IMR-90 (cell line): ENCODE measurements around the gene ARMCX5. TPM values are rescaled to one million over a fixed set of nuclear protein-coding genes. Genes with fewer than 3 reads are reported as not detected.

Experiments used
- ATAC-seq: fragments of 200-7000 bp; cut with Tn5 transposase; 2 replicates; pipeline ENCODE4 v1.9.1; 2020; ENCODE audit warnings: low read depth, mild to moderate bottlenecking, moderate library complexity
- BruUV-seq: library from RNA; stranded (reverse); fragments of 400-500 nt; replicated peaks from 2 replicates; lab custom pipeline; 2021; lab: Mats Ljungman, UMichigan
- CTCF ChIA-PET: fragments of 300-600 bp; formaldehyde crosslinking; extraction: SDS; loops from one replicate; lab custom pipeline; 2021; ENCODE audit warnings: antibody characterized with exemption; lab: Yijun Ruan, JAX
- POLR2A ChIA-PET: fragments of 300-600 bp; sonication (Branson Sonifier 250); formaldehyde crosslinking; loops from one replicate; lab custom pipeline; 2022; ENCODE audit warnings: antibody characterized with exemption; ENCODE audit not compliant: unreplicated experiment; lab: Charles Lee
- DNase-seq: peaks from one replicate; pipeline ENCODE4 v3.0.0; 2013
- H2AFZ ChIP-seq: replicated peaks from 2 replicates; pipeline ENCODE3; 2013; ENCODE audit warnings: low read length, mild to moderate bottlenecking; ENCODE audit not compliant: poor library complexity
- H2AK5ac ChIP-seq: 2 replicates; pipeline ENCODE4 v1.6.1; 2013; ENCODE audit warnings: low read depth, low read length, inconsistent platforms
- H2AK9ac ChIP-seq: replicated peaks from 2 replicates; pipeline ENCODE3; 2013; ENCODE audit warnings: mild to moderate bottlenecking, low read depth, low read length, moderate library complexity; ENCODE audit not compliant: poor library complexity
- H2BK120ac ChIP-seq: 2 replicates; pipeline ENCODE4 v1.6.1; 2013; ENCODE audit warnings: low read depth, low read length, inconsistent platforms
- H2BK15ac ChIP-seq: 3 replicates; pipeline ENCODE4 v1.6.1; 2013; ENCODE audit warnings: low read depth, low read length, inconsistent platforms
- H2BK20ac ChIP-seq: 2 replicates; pipeline ENCODE4 v1.6.1; 2013; ENCODE audit warnings: low read depth, mild to moderate bottlenecking, inconsistent platforms, low read length, moderate library complexity
- H2BK5ac ChIP-seq: 2 replicates; pipeline ENCODE4 v1.6.1; 2013; ENCODE audit warnings: mild to moderate bottlenecking, low read depth, low read length, inconsistent platforms; ENCODE audit not compliant: poor library complexity, severe bottlenecking
- H3K14ac ChIP-seq: replicated peaks from 2 replicates; pipeline ENCODE4 v1.6.1; 2013; ENCODE audit warnings: low read depth, low read length, inconsistent platforms
- H3K18ac ChIP-seq: 2 replicates; pipeline ENCODE4 v1.6.1; 2013; ENCODE audit warnings: low read depth, low read length, control low read depth
- H3K23ac ChIP-seq: 2 replicates; pipeline ENCODE4 v1.6.1; 2013; ENCODE audit warnings: low read depth, low read length, inconsistent platforms
- H3K27ac ChIP-seq: 2 replicates; pipeline ENCODE4 v1.5.1; 2013; ENCODE audit warnings: mild to moderate bottlenecking, control low read depth, low read length; ENCODE audit not compliant: insufficient read depth
- H3K27me3 ChIP-seq: 2 replicates; pipeline ENCODE4 v1.6.1; 2013; ENCODE audit warnings: low read length; ENCODE audit not compliant: control insufficient read depth, insufficient read depth
- H3K36me3 ChIP-seq: 2 replicates; pipeline ENCODE4 v1.6.1; 2013; ENCODE audit warnings: low read length, mixed read lengths; ENCODE audit not compliant: control insufficient read depth, insufficient read depth
- H3K4ac ChIP-seq: 2 replicates; pipeline ENCODE4 v1.6.1; 2013; ENCODE audit warnings: low read depth, low read length, inconsistent platforms
- H3K4me1 ChIP-seq: 2 replicates; pipeline ENCODE4 v1.6.1; 2013; ENCODE audit warnings: low read length, mixed read lengths; ENCODE audit not compliant: control insufficient read depth, insufficient read depth
- H3K4me2 ChIP-seq: 2 replicates; pipeline ENCODE4 v1.6.1; 2013; ENCODE audit warnings: low read depth, mild to moderate bottlenecking, control low read depth, low read length, moderate library complexity
- H3K4me3 ChIP-seq: 2 replicates; pipeline ENCODE4 v1.5.1; 2013; ENCODE audit warnings: low read depth, mild to moderate bottlenecking, control low read depth, low read length, moderate library complexity; ENCODE audit not compliant: insufficient read depth
- H3K56ac ChIP-seq: 2 replicates; pipeline ENCODE4 v1.6.1; 2013; ENCODE audit warnings: low read length, inconsistent platforms; ENCODE audit not compliant: insufficient read depth; ENCODE audit errors: extremely low read depth
- H3K79me1 ChIP-seq, 2 experiments: 2 replicates each; pipeline ENCODE4 v1.6.1; 2013; ENCODE audit warnings: low read length in 2 of 2, inconsistent platforms in 1 of 2, low read depth in 1 of 2
- H3K9ac ChIP-seq: 2 replicates; pipeline ENCODE4 v1.6.1; 2013; ENCODE audit warnings: low read depth, low read length, control low read depth
- H3K9me1 ChIP-seq: 2 replicates; pipeline ENCODE4 v1.6.1; 2013; ENCODE audit warnings: low read length, inconsistent platforms; ENCODE audit not compliant: insufficient read depth
- H3K9me3 ChIP-seq: 2 replicates; pipeline ENCODE4 v1.6.1; 2013; ENCODE audit warnings: low read length; ENCODE audit not compliant: control insufficient read depth, insufficient read depth
- H4K20me1 ChIP-seq: 2 replicates; pipeline ENCODE4 v1.6.1; 2013; ENCODE audit warnings: low read length, inconsistent platforms; ENCODE audit not compliant: insufficient read depth
- H4K5ac ChIP-seq: 2 replicates; pipeline ENCODE4 v1.6.1; 2013; ENCODE audit warnings: mild to moderate bottlenecking, low read depth, low read length, control low read depth
- H4K8ac ChIP-seq, 2 experiments: 2 replicates each; pipeline ENCODE4 v1.6.1; 2013; ENCODE audit warnings: low read depth in 2 of 2, low read length in 2 of 2, control low read depth in 1 of 2, inconsistent platforms in 1 of 2
- H4K91ac ChIP-seq: 2 replicates; pipeline ENCODE4 v1.6.1; 2013; ENCODE audit warnings: low read depth, low read length, inconsistent platforms; ENCODE audit not compliant: insufficient read depth
- ELK1 ChIP-seq: fragments of 150-350 bp; IDR thresholded peaks from 2 replicates; pipeline ENCODE4 v1.6.1; 2016; ENCODE audit warnings: low read depth, mild to moderate bottlenecking, low read length, moderate library complexity, borderline replicate concordance
- MXI1 ChIP-seq: IDR thresholded peaks from 2 replicates; pipeline ENCODE4 v1.6.1; 2012; ENCODE audit warnings: low read depth, mild to moderate bottlenecking, low read length, moderate library complexity, borderline replicate concordance
- NFE2L2 ChIP-seq: fragments of 150-350 bp; IDR thresholded peaks from 2 replicates; pipeline ENCODE4 v1.6.1; 2016; ENCODE audit warnings: low read depth, mild to moderate bottlenecking, low read length
- POLR2A ChIP-seq: IDR thresholded peaks from 2 replicates; pipeline ENCODE4 v1.6.1; 2012; ENCODE audit warnings: mild to moderate bottlenecking, low read depth, low read length
- WGBS, 2 experiments: methylation state at CpG; one replicate each; pipeline versions ENCODE4 v1.1.5 to v1.1.7; 2013; ENCODE audit warnings: missing lambda C conversion rate in 2 of 2; ENCODE audit not compliant: insufficient read length in 1 of 2; ENCODE audit errors: extremely low coverage in 2 of 2; 5-methylcytosine and 5-hydroxymethylcytosine counted together
- dilution Hi-C: fragments of 300-500 bp; cut with HindIII; formaldehyde crosslinking; loops from one replicate; pipeline ENCODE4 v1.14.3; 2018; ENCODE audit warnings: low sequenced_read_pairs; ENCODE audit not compliant: unreplicated experiment
- in situ Hi-C: fragments of 300-500 bp; cut with MboI; formaldehyde crosslinking; loops from 3 replicates; pipeline ENCODE4 v1.14.3; 2019; ENCODE audit warnings: low sequenced_read_pairs, inconsistent platforms, mixed read lengths
- intact Hi-C: fragments of 100-400 bp; cut with micrococcal nuclease; formaldehyde crosslinking; loops from 2 replicates; pipeline ENCODE4 v1.10.0; 2022
- polyA plus RNA-seq, 3 experiments: library from polyadenylated mRNA; depleted of rRNA; stranded (reverse); fragments of >200 nt; gene quantifications; 2 replicates each; pipeline ENCODE4 v1.2.3, GENCODE V29; 2012; ENCODE audit warnings: low replicate concordance in 1 of 3
- total RNA-seq: library from RNA; depleted of rRNA; stranded (reverse); fragments of >200 nt; gene quantifications from 2 replicates; pipeline ENCODE4 v1.2.3, GENCODE V29; 2012

Gene ARMCX5
- total and polyA plus RNA-seq, 2 of the 4 experiments (the other 2 are of a cell fraction), result 12.2 to 24.9 TPM

DNA sequence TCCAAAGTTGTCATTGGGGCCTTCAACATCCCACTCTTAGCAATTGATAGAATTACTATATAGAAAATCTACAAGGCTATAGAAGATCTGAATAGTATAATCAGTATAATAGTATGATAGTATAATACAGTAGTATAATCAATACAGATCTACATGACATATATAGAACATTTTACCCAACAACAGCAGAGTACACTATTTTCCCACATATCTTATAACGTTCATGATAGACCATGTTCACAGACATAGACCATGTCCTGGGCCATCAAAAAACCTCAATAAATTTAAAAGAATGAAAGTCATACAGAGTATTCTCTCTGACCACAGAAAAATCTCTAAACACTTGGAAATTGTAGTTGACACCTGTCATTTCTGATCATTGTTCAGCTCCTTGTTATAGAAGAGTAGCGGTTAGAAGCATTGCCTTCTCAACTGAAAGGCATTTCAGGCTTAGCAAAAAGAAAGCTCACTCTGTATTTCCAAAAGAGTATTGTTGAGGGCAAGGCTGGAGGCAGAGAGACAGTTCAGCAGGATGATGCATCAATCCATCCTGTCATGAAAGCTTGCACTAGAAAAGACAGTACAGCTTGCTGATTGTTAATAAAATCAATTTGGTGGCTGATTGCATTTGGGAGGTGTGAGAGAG is 38.8 kb upstream of the ARMCX5 start:
- Histone ChIP-seq H4K91ac (no peak overlapping the region), H4K5ac (no peak overlapping the region), H3K9ac (no peak overlapping the region), H2BK120ac (no peak overlapping the region), H3K79me1 (no peaks in the 10 kb centered on the region), H3K27me3 (peaks cover 8% of the 10 kb centered on the region), H3K4ac (no peak overlapping the region), H2AK5ac (no peak overlapping the region), H2AK9ac (no peak overlapping the region), H2BK20ac (no peak overlapping the region), H3K9me3 (no peaks in the 10 kb centered on the region), H4K20me1 (no peaks in the 10 kb centered on the region), H3K23ac (no peak overlapping the region), H3K36me3 (no peaks in the 10 kb centered on the region), H3K14ac (no peak overlapping the region), H3K18ac (no peak overlapping the region), H3K4me2 (no peak overlapping the region), H2BK5ac (no peak overlapping the region), H2BK15ac (no peak overlapping the region), H3K27ac (no peak overlapping the region), H3K9me1 (no peaks in the 10 kb centered on the region), H3K56ac (no peak overlapping the region), H2AFZ (no peak overlapping the region), H3K4me1 (no peaks in the 10 kb centered on the region), H4K8ac (no peak overlapping the region), H3K4me3 (no peak overlapping the region)
- TF ChIP-seq POLR2A, result no peak
- TF ChIP-seq ELK1, result no peak
- no peak for TF ChIP-seq MXI1
- no peak for TF ChIP-seq NFE2L2
- dilution Hi-C loops, result no loop called here
- ATAC-seq (no peak), DNase-seq (no peak)
- BruUV-seq, result no TSS peak
- no CpG with 5 or more reads among the region's 2 CpGs for WGBS, 2 experiments
- in situ Hi-C loops, result no loop called here
- ChIA-PET CTCF (interaction anchor here (0.6 kb wide), 2 partner anchors 10 to 33 kb away, joined by 3 read pairs; no protein-coding TSS in a partner anchor), POLR2A (no interaction called here)
- intact Hi-C loops, result no loop called here
